Measurements from ENCODE around the gene RBKS.

RBKS gene

GRCh38 chr2:27796791-27797765 lies 93.1 kb downstream of the RBKS start:
- peak in 2 of 3 donors; percentile 35 to 48 for DNase-seq

DNA sequence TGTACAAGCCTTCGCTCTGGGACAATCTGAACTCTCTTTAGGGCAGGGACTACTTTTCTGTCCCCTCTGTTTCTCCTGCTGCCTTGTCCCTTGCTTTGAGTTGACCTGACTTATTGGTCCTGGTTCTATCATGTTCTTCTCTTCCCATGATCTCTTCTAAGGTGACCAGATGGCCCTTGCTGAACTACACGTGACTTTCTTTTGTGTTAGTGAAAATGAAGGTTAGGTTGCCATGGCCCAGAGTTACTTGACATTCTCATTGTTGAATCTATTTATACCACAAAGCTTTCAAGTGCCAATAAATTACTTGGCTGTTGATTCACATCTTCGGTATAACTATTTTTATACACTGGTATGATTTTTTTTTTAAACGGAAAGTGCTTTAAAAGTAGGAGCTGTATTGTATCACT lies 94.3 kb downstream of the RBKS start:
- DNase-seq = no peak

- no peak for DNase-seq
These were observed 94.9 kb downstream of the RBKS start for GRCh38 chr2:27795093-27795834.

GRCh38 chr2:27792759-27793158 lies 97.4 kb downstream of the RBKS start:
- no peak for DNase-seq

DNA sequence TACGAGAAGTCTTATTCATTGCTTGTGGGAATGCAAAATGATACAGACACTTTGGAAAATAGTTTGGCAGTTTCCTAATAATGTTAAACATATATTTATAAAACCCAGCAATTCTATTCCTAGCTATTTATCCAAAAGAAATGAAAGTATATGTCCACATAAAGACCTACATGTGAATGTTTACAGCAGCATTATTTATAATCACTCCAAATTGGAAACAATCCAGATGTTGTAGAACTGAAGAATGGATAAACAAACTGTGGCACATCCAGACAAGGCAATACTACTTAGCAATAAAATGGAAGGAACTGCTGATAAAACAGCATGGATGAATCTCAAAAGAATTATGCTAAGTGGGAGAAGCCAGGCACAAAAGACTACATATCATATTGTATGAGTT lies 99.4 kb downstream of the RBKS start:
- no peak for DNase-seq

- no peak for DNase-seq
These were observed 107.5 kb downstream of the RBKS start for GRCh38 chr2:27782701-27783100.

DNA sequence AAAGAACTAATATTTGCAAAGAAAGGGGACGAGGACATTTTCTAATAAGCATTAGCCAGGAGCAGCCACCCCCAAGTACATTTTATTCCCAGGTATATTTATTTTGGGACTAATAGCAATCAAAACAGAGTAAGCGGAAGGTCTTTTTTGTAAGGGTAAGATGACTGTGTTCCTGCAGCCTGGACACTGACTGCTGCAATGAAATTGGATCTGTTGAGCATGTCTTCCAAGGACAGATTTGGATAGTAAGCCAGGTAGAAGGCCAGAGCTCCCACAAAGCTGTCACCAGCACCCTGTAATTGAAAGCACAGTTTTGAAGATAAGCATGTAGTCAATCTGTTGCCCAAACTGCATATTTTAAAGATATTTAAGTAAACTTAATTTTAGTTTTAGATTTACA lies 108.7 kb downstream of the RBKS start:
- no peak for DNase-seq

GRCh38 chr2:27779417-27780055 lies 110.7 kb downstream of the RBKS start:
- no peak for DNase-seq

GRCh38 chr2:27776696-27777095 lies 113.5 kb downstream of the RBKS start:
- no peak for DNase-seq

GRCh38 chr2:27776097-27776496 lies 114.1 kb downstream of the RBKS start:
- no peak for DNase-seq

DNA sequence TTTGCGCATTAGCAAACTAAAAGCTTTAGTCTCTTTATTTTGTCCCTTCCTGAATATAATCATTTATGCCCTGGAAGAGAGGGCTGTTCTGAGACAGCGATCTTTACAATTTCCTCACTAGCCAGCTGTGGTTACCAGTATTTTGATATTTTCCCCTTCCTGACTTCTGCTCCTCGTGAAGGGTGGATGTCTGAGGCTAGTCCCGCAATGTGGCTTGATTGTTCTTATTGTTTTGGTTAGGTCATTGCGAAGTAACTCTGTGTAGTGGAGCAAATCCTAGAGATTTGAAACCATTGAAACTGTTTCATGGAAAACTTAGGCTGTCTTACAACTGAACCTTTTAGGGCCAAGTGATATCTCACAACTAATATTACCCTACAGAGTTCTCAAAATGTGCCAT lies 116.2 kb downstream of the RBKS start:
- DNase-seq = no peak

DNA sequence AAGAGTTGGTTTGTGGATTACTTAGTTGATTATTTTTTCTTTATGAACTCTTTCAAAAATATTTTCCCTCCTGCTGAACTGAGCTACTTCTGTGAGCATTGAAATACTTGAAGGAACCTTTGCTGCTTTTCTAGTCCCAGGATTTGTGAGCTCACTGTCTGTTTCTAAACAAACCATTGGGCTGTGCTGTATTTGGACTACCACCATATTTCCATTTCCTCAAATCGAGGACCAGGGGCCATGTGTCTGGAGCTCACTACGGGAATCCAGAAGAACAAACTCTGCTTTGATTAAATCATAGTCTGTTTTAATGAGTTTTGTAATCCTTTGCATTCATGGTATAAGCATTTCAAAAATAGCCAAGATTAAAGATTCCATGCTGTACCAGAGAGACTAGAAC lies 117.4 kb downstream of the RBKS start:
- no peak for DNase-seq

DNA sequence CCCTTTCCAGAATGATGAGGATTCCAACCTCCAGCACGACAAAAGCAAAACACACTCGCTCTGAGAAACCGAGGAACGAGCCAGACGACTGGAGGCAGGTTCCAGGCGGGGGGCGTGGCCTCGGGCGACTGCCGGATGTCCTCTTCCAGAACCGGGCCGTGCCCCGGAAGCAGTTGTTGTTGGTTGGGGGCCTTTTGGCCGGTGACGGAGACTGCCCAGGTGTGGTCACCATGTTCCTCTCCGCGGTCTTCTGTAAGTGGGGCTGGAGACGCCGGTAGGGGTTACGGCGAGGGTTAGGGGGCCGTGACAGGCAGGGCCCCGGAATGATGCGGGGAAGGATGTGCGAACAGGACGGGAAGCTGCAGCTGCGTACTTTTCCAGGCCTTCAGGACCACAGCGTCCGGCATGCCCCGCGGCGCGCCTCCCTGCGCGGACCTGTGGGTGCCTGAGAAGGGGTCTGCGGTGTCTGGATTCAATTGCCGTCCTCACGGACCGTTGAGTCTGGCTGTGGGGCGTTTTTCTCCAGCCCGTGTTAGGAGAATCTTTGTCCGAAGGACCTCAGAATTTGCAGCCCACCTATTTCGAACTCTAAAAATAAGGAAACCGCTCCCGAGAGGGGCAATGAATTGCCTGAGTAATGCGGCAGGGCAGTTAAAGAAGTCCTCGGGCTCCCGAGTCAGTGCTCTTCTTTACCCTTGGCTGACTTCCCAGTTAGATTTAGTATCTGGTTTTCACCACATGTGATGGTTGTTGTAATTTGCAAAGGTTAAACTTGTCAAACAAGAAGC lies 118.4 kb downstream of the RBKS start, which contains the start of gene MRPL33:
TSS of gene MRPL33 (plus strand) at position 172 of the 788 bp plus-strand sequence. CDS start at position 231, 59 bp downstream.
- DNase-seq = peak; percentile 91 to 97 (median 92)

GRCh38 chr2:27771202-27771547 lies 119.0 kb downstream of the RBKS start:
- DNase-seq = no peak

GRCh38 chr2:27766287-27766661 lies 123.9 kb downstream of the RBKS start:
- no peak for DNase-seq

- DNase-seq = peak; percentile 43 to 88 (median 84)
These were observed 124.4 kb downstream of the RBKS start for GRCh38 chr2:27765621-27766286.

GRCh38 chr2:27764526-27764925 lies 125.7 kb downstream of the RBKS start:
- peak; percentile 35 to 77 (median 68) for DNase-seq

- no peak for DNase-seq
These were observed 126.3 kb downstream of the RBKS start for GRCh38 chr2:27763907-27764267.

DNA sequence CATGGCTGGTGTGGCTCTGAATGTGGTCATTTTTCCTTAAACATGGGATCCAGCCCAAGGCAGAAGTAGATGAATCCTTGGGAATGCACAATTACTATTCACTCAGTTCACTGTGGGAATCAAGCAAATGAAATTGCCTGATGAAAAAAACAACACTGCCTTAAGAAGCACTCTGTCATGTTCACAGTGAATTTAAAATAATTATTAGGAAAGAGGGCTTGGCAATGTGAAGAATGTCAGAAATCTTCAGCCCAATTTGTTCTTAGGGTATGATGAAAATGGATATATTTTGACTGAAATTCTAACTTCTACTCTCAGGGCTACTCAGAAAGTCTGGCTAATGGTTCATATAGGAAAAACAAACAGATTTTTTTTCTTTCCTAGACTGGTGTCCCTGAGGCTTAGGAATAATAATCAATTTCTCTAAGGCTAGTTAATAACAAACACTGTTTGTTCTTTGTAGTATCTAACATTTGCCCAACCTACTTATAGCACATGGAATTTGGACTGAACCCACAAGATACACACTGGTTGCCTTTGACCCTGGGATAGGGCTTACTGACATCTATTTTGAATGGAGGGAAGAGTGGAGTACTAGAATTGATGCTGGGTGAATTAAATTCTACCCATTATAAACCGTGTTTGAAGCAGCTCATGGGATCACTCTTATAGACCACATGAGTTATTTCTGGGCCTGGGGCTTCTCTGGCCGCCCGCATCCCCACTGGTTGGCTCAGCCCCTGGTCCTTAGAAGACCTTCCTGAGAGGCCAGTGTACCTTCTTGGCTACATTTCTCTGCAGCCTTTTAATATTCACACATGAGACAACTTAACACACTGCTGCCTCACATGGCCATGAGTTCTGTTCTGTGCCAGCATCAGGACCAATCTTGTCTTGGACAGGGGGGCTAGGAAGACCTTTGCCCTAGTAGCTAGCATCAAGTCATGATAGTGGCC lies 127.0 kb downstream of the RBKS start:
- no peak for DNase-seq

DNA sequence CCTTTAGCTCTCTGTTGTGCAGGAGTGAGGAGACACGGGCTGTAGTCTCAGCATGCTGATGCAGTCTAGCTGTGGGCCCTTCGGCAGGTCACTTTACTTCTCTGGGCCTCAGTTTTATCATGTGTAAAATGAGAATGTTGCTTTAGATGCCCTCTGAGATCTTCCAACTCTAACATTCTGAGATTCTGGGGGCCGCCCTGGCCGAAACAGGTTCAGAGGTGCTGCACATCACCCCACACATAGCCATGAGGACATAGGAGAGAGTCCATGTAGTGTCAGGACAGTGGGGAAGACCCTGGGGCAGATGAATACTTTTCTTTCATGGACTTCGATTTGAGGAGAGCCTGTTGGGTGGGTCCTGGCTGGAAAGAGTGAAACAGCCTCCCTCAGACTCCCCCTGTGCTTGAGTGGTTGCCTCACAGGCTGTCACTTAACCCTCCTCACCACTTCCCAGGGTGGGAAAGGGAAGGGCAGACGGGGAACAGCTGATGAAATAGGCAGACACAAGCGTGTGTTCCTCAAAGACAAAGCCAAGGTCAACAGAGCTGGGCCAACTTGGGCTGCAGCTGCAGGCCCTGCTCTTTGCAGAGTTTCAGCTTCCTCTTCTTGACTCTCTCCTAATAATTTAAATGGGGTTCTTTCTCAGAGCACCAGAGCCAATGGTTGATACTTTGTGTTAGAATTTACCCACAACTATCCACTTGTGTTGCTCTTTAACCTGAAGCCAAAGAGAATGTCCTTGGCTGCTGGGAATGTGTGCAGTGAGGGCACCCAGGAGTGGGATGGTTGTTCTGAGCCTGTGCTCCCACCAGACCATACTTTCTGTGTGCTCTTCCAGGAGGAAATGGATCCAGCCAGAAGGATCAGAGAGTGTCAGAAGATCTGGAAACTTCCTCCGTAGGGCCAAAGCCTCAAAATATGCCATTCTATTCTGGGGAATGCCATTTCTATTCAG lies 133.4 kb downstream of the RBKS start:
- DNase-seq = peak; percentile 67 to 72 (median 69)
